Measurements from ENCODE around the gene GSTT4. TPM values are rescaled to one million over a fixed set of nuclear protein-coding genes. Genes with fewer than 3 reads are reported as not detected.

GSTT4 gene
- total RNA-seq, 1 donor from 2014 or later = not detected

DNA sequence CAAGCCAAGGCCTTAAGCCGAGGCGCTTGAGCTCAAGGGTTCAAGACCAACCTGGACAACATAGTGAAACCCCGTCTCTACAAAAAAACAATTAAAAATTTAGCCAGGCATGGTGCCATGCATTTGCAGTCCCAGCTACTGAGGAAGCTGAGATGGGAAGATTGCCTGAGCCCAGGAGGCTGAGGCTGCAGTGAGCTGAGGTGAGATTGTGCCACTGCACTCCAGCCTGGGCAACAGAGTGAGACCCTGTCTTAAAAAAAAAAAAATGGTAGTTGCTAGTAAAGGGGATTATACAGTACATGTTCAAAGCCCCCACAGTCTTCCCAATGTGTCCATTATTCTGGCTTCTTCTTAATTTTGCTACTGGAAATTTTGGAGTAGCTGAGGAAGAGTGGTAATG lies 24.1 kb upstream of the GSTT4 start:
- Mint-ChIP-seq H3K36me3 (ENCODE audit: unreplicated experiment) (no peaks in the 10 kb centered on the region), H3K4me3 (ENCODE audit: unreplicated experiment) (no peak overlapping the region), H3K27ac (ENCODE audit: unreplicated experiment) (no peak overlapping the region), H3K4me1 (ENCODE audit: low read depth, unreplicated experiment) (peaks cover 10% of the 10 kb centered on the region), H3K9me3 (ENCODE audit: unreplicated experiment) (peaks cover 2% of the 10 kb centered on the region), H3K27me3 (ENCODE audit: unreplicated experiment) (peaks cover 4% of the 10 kb centered on the region)
- TF ChIP-seq, protein P1, sequence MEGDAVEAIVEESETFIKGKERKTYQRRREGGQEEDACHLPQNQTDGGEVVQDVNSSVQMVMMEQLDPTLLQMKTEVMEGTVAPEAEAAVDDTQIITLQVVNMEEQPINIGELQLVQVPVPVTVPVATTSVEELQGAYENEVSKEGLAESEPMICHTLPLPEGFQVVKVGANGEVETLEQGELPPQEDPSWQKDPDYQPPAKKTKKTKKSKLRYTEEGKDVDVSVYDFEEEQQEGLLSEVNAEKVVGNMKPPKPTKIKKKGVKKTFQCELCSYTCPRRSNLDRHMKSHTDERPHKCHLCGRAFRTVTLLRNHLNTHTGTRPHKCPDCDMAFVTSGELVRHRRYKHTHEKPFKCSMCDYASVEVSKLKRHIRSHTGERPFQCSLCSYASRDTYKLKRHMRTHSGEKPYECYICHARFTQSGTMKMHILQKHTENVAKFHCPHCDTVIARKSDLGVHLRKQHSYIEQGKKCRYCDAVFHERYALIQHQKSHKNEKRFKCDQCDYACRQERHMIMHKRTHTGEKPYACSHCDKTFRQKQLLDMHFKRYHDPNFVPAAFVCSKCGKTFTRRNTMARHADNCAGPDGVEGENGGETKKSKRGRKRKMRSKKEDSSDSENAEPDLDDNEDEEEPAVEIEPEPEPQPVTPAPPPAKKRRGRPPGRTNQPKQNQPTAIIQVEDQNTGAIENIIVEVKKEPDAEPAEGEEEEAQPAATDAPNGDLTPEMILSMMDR (IDR thresholded peaks at IDR 0.05; ENCODE audit: partially characterized antibody, unreplicated experiment) = no peak
- DNase-seq = no peak

GRCh38 chr22:24028533-24028932 lies 23.3 kb upstream of the GSTT4 start:
- Mint-ChIP-seq H3K36me3 (ENCODE audit: unreplicated experiment) (no peaks in the 10 kb centered on the region), H3K27ac (ENCODE audit: unreplicated experiment) (no peak overlapping the region), H3K27me3 (ENCODE audit: unreplicated experiment) (peaks cover 4% of the 10 kb centered on the region), H3K9me3 (ENCODE audit: unreplicated experiment) (peaks cover 2% of the 10 kb centered on the region), H3K4me3 (ENCODE audit: unreplicated experiment) (no peak overlapping the region), H3K4me1 (ENCODE audit: low read depth, unreplicated experiment) (peaks cover 7% of the 10 kb centered on the region)
- TF ChIP-seq, protein P1 (IDR thresholded peaks at IDR 0.05; ENCODE audit: partially characterized antibody, unreplicated experiment) = no peak
- DNase-seq = no peak

GRCh38 chr22:24027991-24028390 lies 22.7 kb upstream of the GSTT4 start:
- H3K36me3 Mint-ChIP-seq (ENCODE audit: unreplicated experiment) = no peaks in the 10 kb centered on the region
- H3K4me3 Mint-ChIP-seq (ENCODE audit: unreplicated experiment) = no peak overlapping the region
- H3K27me3 Mint-ChIP-seq (ENCODE audit: unreplicated experiment) = peaks cover 4% of the 10 kb centered on the region
- no peak overlapping the region for H3K27ac Mint-ChIP-seq (ENCODE audit: unreplicated experiment)
- DNase-seq = no peak
- peaks cover 2% of the 10 kb centered on the region for H3K9me3 Mint-ChIP-seq (ENCODE audit: unreplicated experiment)
- peaks cover 4% of the 10 kb centered on the region for H3K4me1 Mint-ChIP-seq (ENCODE audit: low read depth, unreplicated experiment)
- TF ChIP-seq, protein P1 (IDR thresholded peaks at IDR 0.05; ENCODE audit: partially characterized antibody, unreplicated experiment) = no peak

DNA sequence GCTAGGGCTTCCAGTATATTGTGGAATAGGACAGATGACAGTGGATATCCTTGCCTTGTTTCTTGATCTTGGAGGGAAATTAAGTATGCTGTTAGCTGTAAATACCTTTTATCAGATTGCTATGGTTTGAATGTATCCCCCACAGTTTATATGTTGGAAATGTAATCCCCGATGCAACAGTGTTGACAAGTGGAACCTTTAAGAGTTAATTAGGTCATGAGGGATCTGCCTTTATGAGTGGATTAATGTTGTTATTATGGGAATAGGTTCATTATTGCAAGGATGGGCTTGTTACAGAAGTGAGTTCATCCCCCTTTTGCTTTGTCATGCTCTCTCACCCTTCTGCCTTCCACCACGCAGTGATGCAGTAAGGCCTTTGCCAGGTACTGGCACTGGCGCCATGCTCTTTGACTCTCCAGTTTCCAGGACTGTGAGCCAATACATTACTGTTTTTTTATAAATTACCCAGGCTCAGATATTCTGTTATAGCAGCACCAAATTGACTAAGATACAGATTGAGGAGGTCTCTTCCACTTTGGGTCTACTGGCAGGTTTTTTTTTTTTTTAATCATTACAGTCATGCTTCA lies 22.2 kb upstream of the GSTT4 start:
- H3K27ac Mint-ChIP-seq (ENCODE audit: unreplicated experiment) = no peak overlapping the region
- H3K36me3 Mint-ChIP-seq (ENCODE audit: unreplicated experiment) = no peaks in the 10 kb centered on the region

DNA sequence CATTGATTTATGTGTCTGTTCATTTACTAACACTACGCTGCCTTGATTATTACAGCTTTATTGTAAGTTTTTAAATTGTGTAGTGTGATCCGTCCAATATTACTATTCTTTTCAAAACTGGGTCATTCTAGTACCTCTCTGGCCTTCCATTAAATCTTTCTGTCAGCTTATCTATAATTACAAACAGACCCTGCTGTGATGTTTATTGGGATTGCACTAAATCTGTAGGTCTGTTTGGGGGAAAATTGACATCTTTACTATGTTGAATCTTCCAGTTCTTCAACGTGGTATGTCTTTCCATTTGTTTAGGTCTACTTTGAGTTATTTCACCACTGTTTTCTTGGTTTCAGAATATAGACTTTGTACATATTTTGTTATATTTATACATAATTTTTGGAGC lies 21.5 kb upstream of the GSTT4 start:
- TF ChIP-seq, protein P1 (IDR thresholded peaks at IDR 0.05; ENCODE audit: partially characterized antibody, unreplicated experiment) = no peak
- no peaks in the 10 kb centered on the region for H3K36me3 Mint-ChIP-seq (ENCODE audit: unreplicated experiment)
- H3K27me3 Mint-ChIP-seq (ENCODE audit: unreplicated experiment) = peaks cover 4% of the 10 kb centered on the region
- peaks cover 4% of the 10 kb centered on the region for H3K4me1 Mint-ChIP-seq (ENCODE audit: low read depth, unreplicated experiment)
- H3K27ac Mint-ChIP-seq (ENCODE audit: unreplicated experiment) = no peak overlapping the region
- DNase-seq = no peak
- H3K4me3 Mint-ChIP-seq (ENCODE audit: unreplicated experiment) = no peak overlapping the region
- H3K9me3 Mint-ChIP-seq (ENCODE audit: unreplicated experiment) = no peaks in the 10 kb centered on the region

More for the DNA sequence above, 22.2 kb upstream of the GSTT4 start:
- DNase-seq = no peak
- TF ChIP-seq, protein P1 (IDR thresholded peaks at IDR 0.05; ENCODE audit: partially characterized antibody, unreplicated experiment) = no peak
- Mint-ChIP-seq H3K4me3 (ENCODE audit: unreplicated experiment) (no peak overlapping the region), H3K9me3 (ENCODE audit: unreplicated experiment) (peaks cover 2% of the 10 kb centered on the region), H3K4me1 (ENCODE audit: low read depth, unreplicated experiment) (peaks cover 4% of the 10 kb centered on the region), H3K27me3 (ENCODE audit: unreplicated experiment) (peaks cover 4% of the 10 kb centered on the region)

Data from glutamatergic neuron (in vitro differentiated cells).